22Rv1 (cell line): ENCODE results near the gene SF3B5.

Source experiments
- H3K27ac ChIP-seq: fragments of 450-650 bp; 2 replicates; pipeline ENCODE4 v1.5.1; 2017
- ZFX ChIP-seq: fragments of 450-650 bp; IDR thresholded peaks from 2 replicates; pipeline ENCODE4 v1.6.1; 2017; ENCODE audit warnings: antibody characterized with exemption, borderline replicate concordance
- TF ChIP-seq, protein P1 (sequence below): fragments of 450-650 bp; IDR thresholded peaks from 2 replicates; pipeline ENCODE4 v1.5.1; 2017; ENCODE audit warnings: mild to moderate bottlenecking

SF3B5 gene

DNA sequence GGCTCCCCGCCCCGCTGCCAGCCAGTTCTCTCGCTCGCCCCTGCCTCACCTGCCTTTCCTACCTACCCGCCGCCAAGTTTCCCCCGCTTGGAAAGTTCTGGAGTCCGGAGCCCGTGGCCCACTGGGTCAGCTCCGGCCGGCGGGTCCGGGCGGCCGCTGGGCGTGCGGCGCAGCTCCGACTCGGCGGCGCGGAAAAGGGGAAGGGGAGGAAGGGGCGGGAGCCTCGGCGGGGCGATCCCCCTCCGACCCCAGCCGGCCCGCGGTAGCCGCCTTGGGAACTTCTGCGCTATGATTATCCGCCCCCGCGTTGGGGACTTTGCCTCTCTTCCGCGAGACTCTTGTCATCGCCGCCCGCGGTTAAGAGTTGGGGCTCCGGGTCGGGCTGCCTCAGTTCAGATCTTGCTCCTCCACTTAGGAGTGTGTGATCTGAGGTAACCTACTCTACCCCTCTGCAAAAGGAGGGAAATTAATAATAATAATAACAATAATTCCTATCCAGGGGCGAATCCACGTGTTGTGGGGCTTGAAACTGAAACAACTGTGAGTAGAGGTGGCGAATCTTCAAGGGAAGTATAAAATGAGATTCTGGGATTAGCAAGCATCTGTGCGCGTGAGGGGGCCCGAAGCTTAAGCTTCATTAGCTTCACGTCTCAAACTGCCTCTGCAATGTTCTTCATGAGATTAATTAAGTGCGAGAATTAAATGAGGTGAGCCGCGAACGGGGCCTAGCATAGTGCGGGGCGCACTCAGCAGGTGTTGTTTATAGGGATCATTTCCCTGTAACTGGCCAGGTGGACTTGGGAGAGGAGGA, 30.8 kb downstream of the SF3B5 start:
- no peak for TF ChIP-seq ZFX
- TF ChIP-seq, protein P1, sequence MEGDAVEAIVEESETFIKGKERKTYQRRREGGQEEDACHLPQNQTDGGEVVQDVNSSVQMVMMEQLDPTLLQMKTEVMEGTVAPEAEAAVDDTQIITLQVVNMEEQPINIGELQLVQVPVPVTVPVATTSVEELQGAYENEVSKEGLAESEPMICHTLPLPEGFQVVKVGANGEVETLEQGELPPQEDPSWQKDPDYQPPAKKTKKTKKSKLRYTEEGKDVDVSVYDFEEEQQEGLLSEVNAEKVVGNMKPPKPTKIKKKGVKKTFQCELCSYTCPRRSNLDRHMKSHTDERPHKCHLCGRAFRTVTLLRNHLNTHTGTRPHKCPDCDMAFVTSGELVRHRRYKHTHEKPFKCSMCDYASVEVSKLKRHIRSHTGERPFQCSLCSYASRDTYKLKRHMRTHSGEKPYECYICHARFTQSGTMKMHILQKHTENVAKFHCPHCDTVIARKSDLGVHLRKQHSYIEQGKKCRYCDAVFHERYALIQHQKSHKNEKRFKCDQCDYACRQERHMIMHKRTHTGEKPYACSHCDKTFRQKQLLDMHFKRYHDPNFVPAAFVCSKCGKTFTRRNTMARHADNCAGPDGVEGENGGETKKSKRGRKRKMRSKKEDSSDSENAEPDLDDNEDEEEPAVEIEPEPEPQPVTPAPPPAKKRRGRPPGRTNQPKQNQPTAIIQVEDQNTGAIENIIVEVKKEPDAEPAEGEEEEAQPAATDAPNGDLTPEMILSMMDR, result no peak
- H3K27ac ChIP-seq, result no peak overlapping the region

- H3K27ac ChIP-seq, result no peak overlapping the region
- no peak for TF ChIP-seq ZFX
- TF ChIP-seq, protein P1, result peak; percentile 57
Measured at GRCh38 chr6:144063744-144064401, 31.5 kb downstream of the SF3B5 start.

DNA sequence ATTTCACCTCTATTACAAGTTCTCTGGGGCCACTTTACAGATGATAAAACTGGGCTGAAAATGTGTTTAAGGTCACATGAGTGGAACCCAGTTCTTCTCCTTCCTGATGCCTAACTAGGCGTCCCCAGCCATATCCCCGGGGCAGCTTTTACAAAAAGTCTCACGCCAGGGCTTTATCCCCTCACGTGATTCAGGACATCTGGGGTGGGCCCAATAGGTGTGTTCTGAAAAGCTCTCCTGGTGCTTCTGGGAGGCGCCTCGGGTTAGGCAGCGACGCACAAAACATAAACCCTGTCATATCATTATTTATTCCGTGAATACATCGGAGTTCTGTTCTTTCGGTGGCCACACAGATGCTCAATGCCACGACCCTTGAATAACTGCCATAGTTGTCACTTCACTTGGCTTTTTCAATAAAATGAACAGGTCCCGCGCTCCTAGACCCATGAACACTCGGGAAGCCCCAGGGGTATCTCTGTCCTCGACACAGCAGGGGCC, 32.1 kb downstream of the SF3B5 start:
- TF ChIP-seq, protein P1, result no peak
- no peak for TF ChIP-seq ZFX
- H3K27ac ChIP-seq, result no peak overlapping the region

GRCh38 chr6:144062786-144063185, 32.6 kb downstream of the SF3B5 start:
- TF ChIP-seq, protein P1, result no peak
- no peak for TF ChIP-seq ZFX
- no peak overlapping the region for H3K27ac ChIP-seq

GRCh38 chr6:144059139-144059538, 36.2 kb downstream of the SF3B5 start:
- no peak overlapping the region for H3K27ac ChIP-seq
- TF ChIP-seq, protein P1, result no peak
- no peak for TF ChIP-seq ZFX

- no peak overlapping the region for H3K27ac ChIP-seq
- TF ChIP-seq, protein P1, result no peak
- no peak for TF ChIP-seq ZFX
Measured at GRCh38 chr6:144055121-144055931, 40.0 kb downstream of the SF3B5 start.
